T-helper 2 cell treated with Interferon-gamma antibody and Interleukin-4, amounts not matched to agents 5 μg/mL and 100 μg/mL, for 36 hours (primary cell): ENCODE measurements around the gene IGF2BP1.

Experiments
- DNase-seq: peaks from one replicate; pipeline ENCODE4 v3.0.0; 2021; ENCODE audit warnings: low spot score
- H3K27ac Mint-ChIP-seq: one replicate; pipeline ENCODE4 v1.8.0; 2021; ENCODE audit warnings: mild to moderate bottlenecking, mixed read lengths
- H3K27me3 Mint-ChIP-seq: one replicate; pipeline ENCODE4 v1.8.0; 2021; ENCODE audit warnings: low read depth, mixed read lengths
- H3K36me3 Mint-ChIP-seq: one replicate; pipeline ENCODE4 v1.8.0; 2021; ENCODE audit warnings: low read depth, mixed read lengths
- H3K4me1 Mint-ChIP-seq: one replicate; pipeline ENCODE4 v1.8.0; 2021; ENCODE audit warnings: low read depth, mixed read lengths
- H3K4me3 Mint-ChIP-seq: one replicate; pipeline ENCODE4 v1.8.0; 2022; ENCODE audit warnings: mild to moderate bottlenecking, moderate library complexity, mixed read lengths
- H3K9me3 Mint-ChIP-seq: one replicate; pipeline ENCODE4 v1.8.0; 2021; ENCODE audit warnings: mixed read lengths

Gene IGF2BP1

GRCh38 chr17:48997103-48997826 is at the start of gene IGF2BP1:
TSS of gene IGF2BP1 (plus strand) at chr17:48997385. CDS start at chr17:48997746, 361 bp downstream.
- Mint-ChIP-seq H3K9me3 (no peaks in the 10 kb centered on the region), H3K4me1 (peaks cover 14% of the 10 kb centered on the region), H3K36me3 (no peaks in the 10 kb centered on the region), H3K4me3 (peak within 1 kb of the TSS; percentile 69), H3K27ac (peak within 1 kb of the TSS; percentile 68), H3K27me3 (peaks cover 85% of the 10 kb centered on the region)
- DNase-seq = peak; percentile 7

GRCh38 chr17:48951572-48951971 is 45.6 kb upstream of the IGF2BP1 start:
- no peak for DNase-seq
- no peak overlapping the region for H3K4me3 Mint-ChIP-seq

GRCh38 chr17:48952904-48953303 is 44.3 kb upstream of the IGF2BP1 start:
- no peaks in the 10 kb centered on the region for H3K9me3 Mint-ChIP-seq
- no peak overlapping the region for H3K4me3 Mint-ChIP-seq
- H3K27me3 Mint-ChIP-seq = peaks cover 2% of the 10 kb centered on the region
- H3K4me1 Mint-ChIP-seq = peaks cover 3% of the 10 kb centered on the region
- no peak overlapping the region for H3K27ac Mint-ChIP-seq
- DNase-seq = no peak
- no peaks in the 10 kb centered on the region for H3K36me3 Mint-ChIP-seq

More at GRCh38 chr17:48951572-48951971, 45.6 kb upstream of the IGF2BP1 start:
- Mint-ChIP-seq H3K36me3 (no peaks in the 10 kb centered on the region), H3K9me3 (no peaks in the 10 kb centered on the region), H3K4me1 (peaks cover 3% of the 10 kb centered on the region), H3K27me3 (peaks cover 2% of the 10 kb centered on the region), H3K27ac (no peak overlapping the region)

- no peak overlapping the region for H3K27ac Mint-ChIP-seq
- H3K36me3 Mint-ChIP-seq = no peaks in the 10 kb centered on the region
- no peaks in the 10 kb centered on the region for H3K9me3 Mint-ChIP-seq
- H3K4me1 Mint-ChIP-seq = peaks cover 3% of the 10 kb centered on the region
- DNase-seq = no peak
- peaks cover 5% of the 10 kb centered on the region for H3K27me3 Mint-ChIP-seq
- H3K4me3 Mint-ChIP-seq = no peak overlapping the region
These were observed 42.9 kb upstream of the IGF2BP1 start for GRCh38 chr17:48954300-48954755.

- no peaks in the 10 kb centered on the region for H3K9me3 Mint-ChIP-seq
- peaks cover 31% of the 10 kb centered on the region for H3K27me3 Mint-ChIP-seq
These were observed 36.2 kb upstream of the IGF2BP1 start for GRCh38 chr17:48960834-48961515.

GRCh38 chr17:48961516-48962233 is 35.5 kb upstream of the IGF2BP1 start:
- peaks cover 31% of the 10 kb centered on the region for H3K27me3 Mint-ChIP-seq
- no peaks in the 10 kb centered on the region for H3K36me3 Mint-ChIP-seq
- no peaks in the 10 kb centered on the region for H3K9me3 Mint-ChIP-seq
- no peak overlapping the region for H3K27ac Mint-ChIP-seq
- DNase-seq = no peak
- H3K4me3 Mint-ChIP-seq = no peak overlapping the region
- no peaks in the 10 kb centered on the region for H3K4me1 Mint-ChIP-seq

More at GRCh38 chr17:48960834-48961515, 36.2 kb upstream of the IGF2BP1 start:
- no peaks in the 10 kb centered on the region for H3K36me3 Mint-ChIP-seq
- DNase-seq = no peak
- H3K27ac Mint-ChIP-seq = no peak overlapping the region
- H3K4me3 Mint-ChIP-seq = no peak overlapping the region
- H3K4me1 Mint-ChIP-seq = no peaks in the 10 kb centered on the region

- Mint-ChIP-seq H3K4me1 (no peaks in the 10 kb centered on the region), H3K27me3 (peaks cover 34% of the 10 kb centered on the region), H3K27ac (no peak overlapping the region), H3K9me3 (no peaks in the 10 kb centered on the region), H3K36me3 (no peaks in the 10 kb centered on the region), H3K4me3 (no peak overlapping the region)
- no peak for DNase-seq
These were observed 27.0 kb upstream of the IGF2BP1 start for GRCh38 chr17:48970224-48970623.

GRCh38 chr17:48970865-48971687 is 26.1 kb upstream of the IGF2BP1 start:
- no peak overlapping the region for H3K27ac Mint-ChIP-seq
- no peak overlapping the region for H3K4me3 Mint-ChIP-seq
- H3K9me3 Mint-ChIP-seq = no peaks in the 10 kb centered on the region
- no peak for DNase-seq
- H3K4me1 Mint-ChIP-seq = no peaks in the 10 kb centered on the region
- H3K27me3 Mint-ChIP-seq = peaks cover 31% of the 10 kb centered on the region
- no peaks in the 10 kb centered on the region for H3K36me3 Mint-ChIP-seq

GRCh38 chr17:48972749-48973097 is 24.5 kb upstream of the IGF2BP1 start:
- peaks cover 27% of the 10 kb centered on the region for H3K27me3 Mint-ChIP-seq
- DNase-seq = no peak

GRCh38 chr17:48973806-48974205 is 23.4 kb upstream of the IGF2BP1 start:
- Mint-ChIP-seq H3K9me3 (no peaks in the 10 kb centered on the region), H3K4me3 (no peak overlapping the region), H3K36me3 (no peaks in the 10 kb centered on the region)

More at GRCh38 chr17:48972749-48973097, 24.5 kb upstream of the IGF2BP1 start:
- Mint-ChIP-seq H3K36me3 (no peaks in the 10 kb centered on the region), H3K9me3 (no peaks in the 10 kb centered on the region), H3K27ac (no peak overlapping the region), H3K4me1 (no peaks in the 10 kb centered on the region), H3K4me3 (no peak overlapping the region)

GRCh38 chr17:48981927-48982539 is 15.2 kb upstream of the IGF2BP1 start:
- Mint-ChIP-seq H3K36me3 (no peaks in the 10 kb centered on the region), H3K27me3 (peaks cover 14% of the 10 kb centered on the region), H3K9me3 (no peaks in the 10 kb centered on the region), H3K4me3 (no peak overlapping the region), H3K4me1 (no peaks in the 10 kb centered on the region), H3K27ac (no peak overlapping the region)
- DNase-seq = no peak

More at GRCh38 chr17:48973806-48974205, 23.4 kb upstream of the IGF2BP1 start:
- Mint-ChIP-seq H3K4me1 (no peaks in the 10 kb centered on the region), H3K27ac (no peak overlapping the region), H3K27me3 (peaks cover 24% of the 10 kb centered on the region)
- DNase-seq = no peak

- Mint-ChIP-seq H3K27me3 (peaks cover 27% of the 10 kb centered on the region), H3K36me3 (no peaks in the 10 kb centered on the region), H3K4me1 (no peaks in the 10 kb centered on the region), H3K9me3 (no peaks in the 10 kb centered on the region), H3K4me3 (no peak overlapping the region), H3K27ac (no peak overlapping the region)
- no peak for DNase-seq
These were observed 11.5 kb upstream of the IGF2BP1 start for GRCh38 chr17:48985436-48986245.
